Erythroblast (primary cell): ENCODE data around the gene ELFN2.

Source experiments
- GATA1 ChIP-seq: IDR thresholded peaks from 2 replicates; pipeline ENCODE4 v1.6.1; 2011; ENCODE audit warnings: low read depth, mild to moderate bottlenecking, control low read depth, low read length, moderate library complexity
- POLR2A ChIP-seq: IDR thresholded peaks from 2 replicates; pipeline ENCODE4 v1.6.1; 2011; ENCODE audit warnings: mild to moderate bottlenecking, low read length

DNA sequence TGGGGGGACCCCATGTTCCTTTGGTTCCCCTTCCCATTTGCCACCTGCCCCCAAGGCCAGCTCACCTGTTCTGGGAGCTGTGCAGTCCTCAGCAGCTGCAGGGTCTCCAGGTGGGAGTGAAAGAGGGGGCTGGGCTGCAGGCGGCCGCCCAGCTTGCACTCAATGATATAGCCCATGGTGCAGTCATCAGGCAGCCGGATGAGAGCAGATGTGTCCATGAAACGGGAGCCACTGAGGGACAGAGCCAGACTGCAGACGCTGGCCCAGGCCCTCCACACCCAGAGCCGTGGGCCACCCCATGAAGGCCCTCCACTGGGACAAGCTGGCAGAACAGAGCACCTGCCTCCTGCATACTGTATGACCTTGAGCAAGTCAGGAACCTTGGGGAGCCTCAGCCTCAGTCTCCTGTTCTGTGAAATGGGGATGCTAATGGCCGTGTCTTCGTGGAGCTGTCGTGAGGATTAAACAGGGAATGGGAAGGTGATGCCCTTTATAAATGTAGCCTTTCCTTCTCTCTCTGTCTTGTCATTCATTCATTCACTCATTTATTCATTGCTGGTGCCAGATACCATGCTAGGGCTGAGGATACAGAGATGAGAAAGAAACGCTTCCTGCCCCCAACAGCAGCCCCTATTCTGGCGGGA is 47.3 kb upstream of the ELFN2 start:
- TF ChIP-seq POLR2A (no peak), GATA1 (no peak)
